GM10847 (cell line): ENCODE measurements around the gene NLRP7.

Experiments used
- POLR2A ChIP-seq: IDR thresholded peaks from 2 replicates; pipeline ENCODE4 v1.6.1; 2011; ENCODE audit not compliant: insufficient read length; ENCODE audit errors: extremely low read depth

Gene NLRP7

GRCh38 chr19:54905421-54905802, 41.9 kb downstream of the NLRP7 start:
- no peak for TF ChIP-seq POLR2A

GRCh38 chr19:54903303-54903702, 44.0 kb downstream of the NLRP7 start:
- no peak for TF ChIP-seq POLR2A

- no peak for TF ChIP-seq POLR2A
Measured at GRCh38 chr19:54902061-54902460, 45.3 kb downstream of the NLRP7 start.

- TF ChIP-seq POLR2A: no peak
Measured at GRCh38 chr19:54896036-54896435, 51.3 kb downstream of the NLRP7 start.

GRCh38 chr19:54893406-54893805, 53.9 kb downstream of the NLRP7 start:
- TF ChIP-seq POLR2A: no peak

GRCh38 chr19:54889566-54889965, 57.8 kb downstream of the NLRP7 start:
- TF ChIP-seq POLR2A: no peak

GRCh38 chr19:54888239-54888638, 59.1 kb downstream of the NLRP7 start:
- no peak for TF ChIP-seq POLR2A

GRCh38 chr19:54883228-54883627, 64.1 kb downstream of the NLRP7 start:
- no peak for TF ChIP-seq POLR2A

GRCh38 chr19:54882758-54883157, 64.6 kb downstream of the NLRP7 start:
- TF ChIP-seq POLR2A: no peak

GRCh38 chr19:54881884-54882283, 65.4 kb downstream of the NLRP7 start:
- no peak for TF ChIP-seq POLR2A

- no peak for TF ChIP-seq POLR2A
Measured at GRCh38 chr19:54877471-54877870, 69.9 kb downstream of the NLRP7 start.

GRCh38 chr19:54875506-54875905, 71.8 kb downstream of the NLRP7 start:
- no peak for TF ChIP-seq POLR2A

- no peak for TF ChIP-seq POLR2A
Measured at GRCh38 chr19:54873990-54874389, 73.3 kb downstream of the NLRP7 start, which contains the start of gene FCAR. Gene FCAR, plus strand, starts transcription at chr19:54874235. Its CDS starts 55 bp downstream, at chr19:54874290.
